Colonic mucosa (tissue), 4 donors: ENCODE data around the gene OPRPN. TPM values are rescaled to one million over a fixed set of nuclear protein-coding genes. Genes with fewer than 3 reads are reported as not detected.

ENCODE experiments used
- DNase-seq: peaks from one replicate; pipeline ENCODE4 v3.0.0-alpha.2; 2020
- H3K27ac ChIP-seq: fragments of 200-600 bp; one replicate; pipeline ENCODE4 v1.8.0; 2021
- H3K27me3 ChIP-seq: fragments of 200-600 bp; one replicate; pipeline ENCODE4 v1.8.0; 2021
- H3K36me3 ChIP-seq: fragments of 200-600 bp; one replicate; pipeline ENCODE4 v1.8.0; 2021
- H3K4me1 ChIP-seq: fragments of 200-600 bp; one replicate; pipeline ENCODE4 v1.8.0; 2021; ENCODE audit warnings: mild to moderate bottlenecking
- H3K4me3 ChIP-seq: fragments of 200-600 bp; one replicate; pipeline ENCODE4 v1.8.0; 2021
- H3K9ac ChIP-seq, 2 donors: one replicate each; pipeline ENCODE4 v1.7.0; 2013; ENCODE audit warnings: control low read depth in 2 of 2, low read depth in 2 of 2, low read length in 2 of 2
- H3K9me3 ChIP-seq: fragments of 200-600 bp; one replicate; pipeline ENCODE4 v1.8.0; 2021
- intact Hi-C: fragments of 100-400 bp; cut with DNase I; formaldehyde crosslinking; loops from one replicate; pipeline ENCODE4 v1.14.1; 2022
- total RNA-seq, 2 donors: library from RNA; stranded (reverse); fragmentation: NEBNext Ultra II Directional in 1 of 2; extraction: Animal tissue kit (Norgen Biotek cat#: 25700) in 1 of 2; gene quantifications; one replicate each; pipeline ENCODE4 v1.2.1, GENCODE V29; 2021
- TF ChIP-seq, protein P1 (sequence below): fragments of 200-600 bp; IDR thresholded peaks from one replicate; pipeline ENCODE4 v1.8.0; 2022; ENCODE audit warnings: antibody characterized with exemption, mild to moderate bottlenecking
- donor health status: healthy.
- donor health status: DM: no; HTN: no; CAD: no.
- donor health status: DM: no; HTN: no; CAD: no.

Gene OPRPN
- total RNA-seq, 2 donors from 2014 or later: not detected

DNA sequence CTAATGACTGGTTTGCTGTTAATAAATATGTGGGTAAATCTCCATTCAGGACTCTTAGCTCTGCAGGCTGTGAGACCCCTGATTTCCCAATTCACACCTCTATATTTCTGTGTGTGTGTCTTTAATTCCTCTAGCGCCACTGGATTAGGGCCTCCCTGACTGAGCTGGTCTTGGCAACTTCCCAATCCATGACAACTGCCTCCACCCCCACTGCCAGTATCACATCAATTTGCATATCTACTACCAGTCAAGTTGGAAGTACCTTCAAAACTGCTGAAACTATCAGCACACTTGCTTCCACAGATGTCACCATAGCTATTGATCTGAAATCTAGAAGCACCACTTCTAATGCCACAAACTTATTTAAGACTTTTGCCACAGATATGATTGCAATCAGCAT lies 27.6 kb downstream of the OPRPN start:
- no peaks in the 10 kb centered on the region for H3K36me3 ChIP-seq
- no peaks in the 10 kb centered on the region for H3K4me1 ChIP-seq
- TF ChIP-seq, protein P1, sequence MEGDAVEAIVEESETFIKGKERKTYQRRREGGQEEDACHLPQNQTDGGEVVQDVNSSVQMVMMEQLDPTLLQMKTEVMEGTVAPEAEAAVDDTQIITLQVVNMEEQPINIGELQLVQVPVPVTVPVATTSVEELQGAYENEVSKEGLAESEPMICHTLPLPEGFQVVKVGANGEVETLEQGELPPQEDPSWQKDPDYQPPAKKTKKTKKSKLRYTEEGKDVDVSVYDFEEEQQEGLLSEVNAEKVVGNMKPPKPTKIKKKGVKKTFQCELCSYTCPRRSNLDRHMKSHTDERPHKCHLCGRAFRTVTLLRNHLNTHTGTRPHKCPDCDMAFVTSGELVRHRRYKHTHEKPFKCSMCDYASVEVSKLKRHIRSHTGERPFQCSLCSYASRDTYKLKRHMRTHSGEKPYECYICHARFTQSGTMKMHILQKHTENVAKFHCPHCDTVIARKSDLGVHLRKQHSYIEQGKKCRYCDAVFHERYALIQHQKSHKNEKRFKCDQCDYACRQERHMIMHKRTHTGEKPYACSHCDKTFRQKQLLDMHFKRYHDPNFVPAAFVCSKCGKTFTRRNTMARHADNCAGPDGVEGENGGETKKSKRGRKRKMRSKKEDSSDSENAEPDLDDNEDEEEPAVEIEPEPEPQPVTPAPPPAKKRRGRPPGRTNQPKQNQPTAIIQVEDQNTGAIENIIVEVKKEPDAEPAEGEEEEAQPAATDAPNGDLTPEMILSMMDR: no peak
- no peak overlapping the region for H3K4me3 ChIP-seq
- H3K9me3 ChIP-seq: no peaks in the 10 kb centered on the region
- no peaks in the 10 kb centered on the region for H3K27me3 ChIP-seq
- H3K27ac ChIP-seq: no peak overlapping the region
- intact Hi-C loops: no loop called here
- H3K9ac ChIP-seq: no peak overlapping the region
- DNase-seq: no peak

DNA sequence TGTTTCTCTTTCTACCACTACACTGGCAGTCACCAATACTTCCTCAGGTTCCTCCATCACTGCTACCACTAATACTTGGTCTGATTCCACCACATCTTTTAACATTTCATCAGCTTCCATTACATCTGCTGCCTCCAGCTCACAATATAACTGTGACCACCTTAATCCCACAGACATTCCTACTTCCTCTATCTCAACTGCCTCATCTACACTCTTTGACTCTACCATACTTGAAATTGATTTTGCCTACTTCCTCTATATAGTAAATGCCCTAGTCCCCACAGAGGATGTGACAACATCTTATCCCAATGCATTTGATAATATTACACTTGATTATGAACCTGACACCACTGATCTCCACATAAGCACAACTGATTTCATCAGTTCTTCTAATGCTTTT lies 29.0 kb downstream of the OPRPN start:
- no peak for DNase-seq
- Histone ChIP-seq H3K4me3 (no peak overlapping the region), H3K36me3 (no peaks in the 10 kb centered on the region), H3K4me1 (no peaks in the 10 kb centered on the region), H3K9me3 (no peaks in the 10 kb centered on the region), H3K27ac (no peak overlapping the region), H3K27me3 (no peaks in the 10 kb centered on the region), H3K9ac (no peak overlapping the region)
- intact Hi-C loops: no loop called here
- TF ChIP-seq, protein P1: no peak

DNA sequence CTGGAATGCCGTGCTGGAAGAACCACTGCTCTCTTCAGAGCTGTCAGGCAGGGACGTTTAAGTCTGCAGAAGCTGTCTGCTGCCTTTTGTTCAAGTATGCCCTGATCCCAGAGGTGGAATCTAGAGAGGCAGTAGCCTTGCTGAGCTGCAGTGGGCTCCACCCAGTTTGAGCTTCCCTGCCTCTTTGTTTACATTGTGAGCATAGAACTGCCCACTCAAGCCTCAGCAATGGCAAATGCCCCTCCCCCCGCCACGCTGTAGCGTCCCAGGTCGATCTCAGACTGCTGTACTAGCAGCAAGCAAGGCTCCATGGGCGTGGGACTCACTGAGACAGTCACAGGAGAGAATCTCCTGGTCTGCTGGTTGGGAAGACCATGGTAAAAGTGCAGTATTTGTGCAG lies 39.5 kb downstream of the OPRPN start:
- H3K9ac ChIP-seq: no peak overlapping the region
- TF ChIP-seq, protein P1: no peak

DNA sequence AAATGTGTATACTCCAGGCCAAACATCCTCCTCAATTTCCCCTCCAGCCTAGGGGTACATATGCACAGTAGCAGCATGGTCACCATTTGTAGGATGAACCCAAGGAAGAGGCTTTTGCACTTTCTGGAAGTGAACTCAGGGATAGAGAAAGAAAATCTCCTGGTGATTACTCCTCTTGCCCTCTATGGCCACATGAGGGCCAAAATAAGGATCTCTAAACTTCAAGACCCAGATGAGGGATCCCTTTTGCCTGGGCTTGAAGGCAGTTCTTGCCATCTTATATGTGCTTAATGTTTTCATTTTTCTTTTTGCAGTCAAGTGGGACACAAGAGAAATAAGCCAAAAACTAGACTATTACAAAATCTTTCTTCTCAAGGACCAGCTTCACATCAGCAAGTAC lies 44.7 kb downstream of the OPRPN start:
- Histone ChIP-seq H3K36me3 (no peaks in the 10 kb centered on the region), H3K9ac (no peak overlapping the region), H3K27me3 (no peaks in the 10 kb centered on the region), H3K4me3 (no peak overlapping the region), H3K27ac (no peak overlapping the region), H3K9me3 (no peaks in the 10 kb centered on the region), H3K4me1 (no peaks in the 10 kb centered on the region)
- DNase-seq: no peak
- intact Hi-C loops: no loop called here
- TF ChIP-seq, protein P1: no peak

More for the DNA sequence above, 39.5 kb downstream of the OPRPN start:
- Histone ChIP-seq H3K27me3 (no peaks in the 10 kb centered on the region), H3K4me1 (no peaks in the 10 kb centered on the region), H3K9me3 (no peaks in the 10 kb centered on the region), H3K4me3 (no peak overlapping the region), H3K36me3 (no peaks in the 10 kb centered on the region), H3K27ac (no peak overlapping the region)
- no peak for DNase-seq
- intact Hi-C loops: no loop called here

DNA sequence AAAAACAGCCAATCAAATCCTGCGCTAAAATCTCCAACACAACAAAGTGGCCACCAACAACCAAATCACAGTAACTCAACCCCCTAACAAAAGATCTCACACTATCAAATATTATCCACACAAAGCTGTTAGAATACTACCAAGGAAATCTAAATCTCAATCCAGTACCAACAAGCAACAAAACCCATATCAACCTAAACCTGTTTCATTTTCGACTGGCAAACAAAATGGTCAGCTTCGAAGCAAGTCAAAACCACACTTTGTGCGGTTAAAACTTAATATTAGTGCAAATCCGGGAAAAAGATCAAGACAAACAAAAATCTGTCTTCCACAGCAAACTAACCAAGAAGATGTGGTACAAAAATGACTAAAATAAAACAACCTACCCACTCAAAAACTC lies 45.6 kb downstream of the OPRPN start:
- no peak overlapping the region for H3K4me3 ChIP-seq
- intact Hi-C loops: no loop called here
- no peaks in the 10 kb centered on the region for H3K27me3 ChIP-seq
- no peak for DNase-seq
- H3K27ac ChIP-seq: no peak overlapping the region
- TF ChIP-seq, protein P1: no peak
- H3K9me3 ChIP-seq: no peaks in the 10 kb centered on the region
- no peaks in the 10 kb centered on the region for H3K36me3 ChIP-seq
- no peaks in the 10 kb centered on the region for H3K4me1 ChIP-seq
- H3K9ac ChIP-seq: no peak overlapping the region

DNA sequence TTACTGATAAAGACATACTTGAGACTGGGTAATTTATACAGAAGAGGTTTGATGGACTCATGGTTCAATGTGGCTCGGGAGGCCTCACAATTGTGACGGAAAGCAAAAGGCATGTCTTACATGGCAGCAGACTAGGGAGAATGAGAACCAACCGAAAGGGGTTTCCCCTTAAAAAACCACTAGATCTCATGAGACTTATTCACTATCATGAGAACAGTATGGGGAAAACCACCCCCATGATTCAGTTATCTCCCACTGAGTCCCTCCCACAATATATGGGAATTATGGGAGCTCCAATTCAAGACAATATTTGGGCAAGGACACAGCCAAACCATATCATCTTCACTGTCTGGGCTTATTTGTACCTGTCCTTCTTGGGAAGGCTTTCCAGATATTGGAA lies 51.5 kb downstream of the OPRPN start:
- H3K4me1 ChIP-seq: no peaks in the 10 kb centered on the region
- H3K36me3 ChIP-seq: no peaks in the 10 kb centered on the region
- no peak overlapping the region for H3K27ac ChIP-seq
- intact Hi-C loops: no loop called here
- H3K9me3 ChIP-seq: no peaks in the 10 kb centered on the region
- TF ChIP-seq, protein P1: no peak
- no peak overlapping the region for H3K9ac ChIP-seq
- no peak for DNase-seq
- H3K4me3 ChIP-seq: no peak overlapping the region
- H3K27me3 ChIP-seq: no peaks in the 10 kb centered on the region
